GM12891 (cell line): ENCODE data around the gene OLR1. TPM values are rescaled to one million over a fixed set of nuclear protein-coding genes. Genes with fewer than 3 reads are reported as not detected.
"Not testable (repeated sequence)": the region's sequence is repeated elsewhere in the genome, so short reads cannot be mapped to it uniquely, and the experiment has no call there.

ENCODE experiments used
- DNase-seq: peaks from one replicate; pipeline ENCODE4 v3.0.0; 2011; ENCODE audit warnings: low spot score; ENCODE audit not compliant: insufficient read length
- FAIRE-seq: peaks from 2 replicates; lab custom pipeline; 2011; peaks lifted over from hg19 to GRCh38; lab: Jason Lieb, UNC
- PAX5 ChIP-seq: IDR thresholded peaks from 2 replicates; pipeline ENCODE4 v1.6.1; 2011; ENCODE audit warnings: low read length, moderate library complexity, mild to moderate bottlenecking; ENCODE audit not compliant: insufficient read depth, severe bottlenecking
- POLR2A ChIP-seq: IDR thresholded peaks from 2 replicates; pipeline ENCODE4 v1.6.1; 2011; ENCODE audit warnings: low read depth, low read length, control low read depth
- POLR2AphosphoS5 ChIP-seq: IDR thresholded peaks from 2 replicates; pipeline ENCODE4 v1.6.1; 2011; ENCODE audit warnings: low read depth, low read length, control low read depth
- POU2F2 ChIP-seq: IDR thresholded peaks from 2 replicates; pipeline ENCODE4 v1.6.1; 2011; ENCODE audit warnings: low read depth, mild to moderate bottlenecking, control low read depth, low read length, moderate library complexity
- SPI1 ChIP-seq: IDR thresholded peaks from 2 replicates; pipeline ENCODE4 v1.6.1; 2011; ENCODE audit warnings: low read depth, low read length, control low read depth
- TAF1 ChIP-seq: IDR thresholded peaks from 2 replicates; pipeline ENCODE4 v1.6.1; 2011; ENCODE audit warnings: low read depth, low read length, control low read depth
- polyA plus RNA-seq: library from polyadenylated mRNA; unstranded; fragments of >200 nt; gene quantifications from one replicate; pipeline ENCODE4 v1.2.1, GENCODE V29; 2012; ENCODE audit warnings: low read depth, missing spikeins, inconsistent platforms; ENCODE audit not compliant: missing spikeins

Gene OLR1
- not detected for polyA plus RNA-seq

DNA sequence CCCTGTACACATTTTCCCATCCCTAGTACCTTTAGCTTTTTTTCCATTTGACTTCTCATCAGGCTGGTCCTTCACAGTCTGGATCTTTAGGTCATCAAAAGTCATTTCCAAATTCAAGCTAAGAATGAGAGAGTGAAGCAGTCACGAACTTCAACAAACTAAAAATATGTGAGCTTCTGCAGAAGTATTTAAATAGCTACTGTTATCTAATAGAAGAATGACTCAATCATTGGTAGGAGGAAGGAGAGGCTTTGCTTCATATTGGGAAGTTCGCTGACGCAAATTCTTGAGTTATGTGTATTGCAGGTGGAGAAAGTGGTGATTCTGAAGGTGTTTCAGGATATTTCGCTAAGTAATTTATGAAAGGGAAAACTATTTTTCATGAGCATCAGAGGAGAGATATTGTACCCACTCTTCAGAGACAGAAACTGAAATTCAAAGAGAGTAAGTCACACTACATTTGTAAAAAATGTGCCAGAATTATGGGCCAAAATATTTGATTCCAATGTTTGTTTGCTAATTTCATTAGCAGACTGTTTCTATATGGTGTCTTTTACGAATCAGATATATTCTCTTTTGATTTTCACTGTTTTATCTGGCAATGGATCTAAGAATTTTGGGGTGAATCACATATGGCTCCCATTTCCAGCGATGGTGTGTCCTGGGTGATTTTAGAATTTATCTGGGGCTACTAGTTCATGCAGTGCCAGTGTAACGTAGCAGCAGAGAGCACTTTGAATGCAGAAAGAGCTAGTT lies at the start of gene OLR1:
Gene OLR1 (minus strand): TSS at position 160 of the 756 bp plus-strand sequence. CDS start 55 bp downstream, at position 105.
- FAIRE-seq, result no peak
- no peak for DNase-seq
- no peak for TF ChIP-seq TAF1
- no peak for TF ChIP-seq POLR2A
- TF ChIP-seq POU2F2, result no peak
- no peak for TF ChIP-seq PAX5
- no peak for TF ChIP-seq SPI1
- no peak for TF ChIP-seq POLR2AphosphoS5

DNA sequence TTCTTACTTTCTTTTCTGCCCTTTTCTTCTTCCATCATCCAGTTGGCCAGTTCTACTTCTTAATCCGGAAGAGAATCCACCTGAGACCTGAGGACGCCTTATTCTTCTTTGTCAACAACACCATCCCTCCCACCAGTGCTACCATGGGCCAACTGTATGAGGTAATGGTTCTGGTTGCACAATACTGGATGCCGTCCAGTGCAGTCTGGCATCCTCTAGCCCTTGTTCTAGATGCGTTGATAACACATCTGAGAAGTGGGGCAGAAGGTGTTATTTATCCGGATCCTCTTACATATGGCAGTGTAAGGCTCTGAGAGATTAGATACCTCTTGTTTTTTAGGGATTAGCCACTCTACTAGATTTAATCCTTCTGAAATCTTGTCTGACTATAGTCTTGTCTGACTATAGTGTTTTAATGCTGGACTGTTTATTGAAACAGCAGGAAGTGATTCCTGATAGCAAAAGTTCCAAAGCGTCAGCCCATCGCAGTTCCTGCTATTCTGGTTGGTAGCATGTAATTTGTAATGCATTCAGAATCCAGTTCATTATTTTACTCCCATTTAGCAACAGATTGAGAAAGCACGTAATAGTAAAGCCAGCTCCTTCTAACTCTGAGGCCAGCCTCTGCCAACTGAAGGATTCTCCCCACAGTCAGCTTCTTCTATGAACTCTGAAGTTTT lies 48.6 kb upstream of the OLR1 start:
- no peak for FAIRE-seq
- no peak for DNase-seq
- TF ChIP-seq POU2F2, result no peak
- no peak for TF ChIP-seq TAF1
- TF ChIP-seq SPI1, result no peak
- no peak for TF ChIP-seq POLR2A
- no peak for TF ChIP-seq PAX5
- TF ChIP-seq POLR2AphosphoS5, result no peak

DNA sequence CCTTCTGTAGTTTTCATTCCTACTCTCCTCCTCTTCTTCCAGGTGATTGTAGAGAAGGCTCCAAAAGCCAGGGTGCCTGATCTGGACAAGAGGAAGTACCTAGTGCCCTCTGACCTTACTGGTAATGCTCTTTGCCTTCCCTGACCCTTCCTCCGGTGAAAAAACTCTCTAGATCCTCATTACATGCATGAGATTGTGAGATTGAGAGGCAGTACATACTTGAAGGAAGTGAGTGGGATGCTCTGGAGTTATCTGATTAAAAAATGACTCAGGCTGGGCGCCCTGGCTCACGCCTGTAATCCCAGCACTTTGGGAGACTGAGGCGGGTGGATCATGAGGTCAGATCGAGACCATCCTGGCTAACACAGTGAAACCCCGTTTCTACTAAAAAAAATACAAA lies 46.1 kb upstream of the OLR1 start:
- FAIRE-seq (no peak), DNase-seq (no peak)
- TF ChIP-seq PAX5, result no peak
- no peak for TF ChIP-seq POLR2A
- no peak for TF ChIP-seq POU2F2
- no peak for TF ChIP-seq SPI1
- no peak for TF ChIP-seq POLR2AphosphoS5
- no peak for TF ChIP-seq TAF1

DNA sequence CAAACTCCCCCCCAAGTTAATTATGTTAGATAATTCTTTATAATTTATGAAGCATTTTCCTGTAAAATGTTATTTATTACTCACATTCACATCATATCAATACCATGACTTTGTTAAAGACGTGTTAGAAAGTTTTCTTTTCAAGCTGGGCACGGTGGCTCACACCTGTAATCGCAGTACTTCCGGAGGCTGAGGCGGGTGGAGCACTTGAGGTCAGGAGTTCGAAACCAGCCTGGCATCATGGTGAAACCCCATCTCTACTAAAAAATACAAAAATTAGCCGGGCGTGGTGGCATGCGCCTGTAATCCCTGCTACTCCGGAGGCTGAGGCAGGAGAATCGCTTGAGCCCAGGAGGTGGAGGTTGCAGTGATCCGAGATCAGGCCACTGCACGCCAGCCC lies 44.0 kb upstream of the OLR1 start:
- DNase-seq, FAIRE-seq: not testable (repeated sequence)

DNA sequence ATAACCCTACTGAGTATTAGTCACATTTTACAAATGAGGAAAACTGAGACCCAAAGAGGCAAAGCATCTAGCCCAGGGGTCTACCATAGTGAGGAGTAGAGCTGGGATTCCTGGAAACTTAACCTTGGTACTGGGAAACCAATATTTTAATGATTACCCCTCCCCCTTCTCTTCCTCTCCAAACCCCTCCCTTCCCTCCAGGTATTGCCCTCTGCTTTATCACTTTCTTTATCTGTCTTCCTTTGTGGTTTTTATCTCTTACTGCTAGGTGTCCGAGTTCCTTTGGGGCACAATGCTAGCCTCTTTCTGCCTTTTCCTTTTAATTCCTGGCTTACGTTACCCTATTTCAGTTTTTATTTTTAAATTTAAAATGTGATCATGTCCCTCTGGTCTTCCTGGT lies 43.5 kb upstream of the OLR1 start:
- no peak for TF ChIP-seq PAX5
- TF ChIP-seq POU2F2, result no peak
- TF ChIP-seq SPI1, result no peak
- no peak for TF ChIP-seq POLR2A
- no peak for TF ChIP-seq POLR2AphosphoS5
- TF ChIP-seq TAF1, result no peak
- FAIRE-seq, result no peak
- no peak for DNase-seq

DNA sequence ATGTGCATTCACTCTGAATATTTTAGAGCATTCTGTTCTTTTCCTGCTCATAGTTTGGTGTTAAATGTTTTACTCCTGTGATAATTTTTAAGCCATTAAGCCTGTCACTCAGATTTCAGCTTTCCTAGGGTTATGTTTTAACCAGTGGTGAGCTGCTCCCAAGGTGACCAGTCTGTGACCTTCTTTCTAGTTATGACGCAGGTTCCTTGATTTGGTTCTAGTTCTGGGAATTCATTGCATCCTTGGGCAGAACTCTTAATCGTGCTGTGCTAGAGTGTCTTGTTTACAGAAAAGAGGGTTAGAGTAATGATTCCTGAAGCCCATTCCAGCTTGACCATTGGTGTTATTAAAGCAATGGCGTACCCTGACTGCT lies 42.9 kb upstream of the OLR1 start:
- FAIRE-seq (no peak), DNase-seq (no peak)
- TF ChIP-seq SPI1 (no peak), POU2F2 (no peak), TAF1 (no peak), PAX5 (no peak), POLR2A (no peak), POLR2AphosphoS5 (no peak)

DNA sequence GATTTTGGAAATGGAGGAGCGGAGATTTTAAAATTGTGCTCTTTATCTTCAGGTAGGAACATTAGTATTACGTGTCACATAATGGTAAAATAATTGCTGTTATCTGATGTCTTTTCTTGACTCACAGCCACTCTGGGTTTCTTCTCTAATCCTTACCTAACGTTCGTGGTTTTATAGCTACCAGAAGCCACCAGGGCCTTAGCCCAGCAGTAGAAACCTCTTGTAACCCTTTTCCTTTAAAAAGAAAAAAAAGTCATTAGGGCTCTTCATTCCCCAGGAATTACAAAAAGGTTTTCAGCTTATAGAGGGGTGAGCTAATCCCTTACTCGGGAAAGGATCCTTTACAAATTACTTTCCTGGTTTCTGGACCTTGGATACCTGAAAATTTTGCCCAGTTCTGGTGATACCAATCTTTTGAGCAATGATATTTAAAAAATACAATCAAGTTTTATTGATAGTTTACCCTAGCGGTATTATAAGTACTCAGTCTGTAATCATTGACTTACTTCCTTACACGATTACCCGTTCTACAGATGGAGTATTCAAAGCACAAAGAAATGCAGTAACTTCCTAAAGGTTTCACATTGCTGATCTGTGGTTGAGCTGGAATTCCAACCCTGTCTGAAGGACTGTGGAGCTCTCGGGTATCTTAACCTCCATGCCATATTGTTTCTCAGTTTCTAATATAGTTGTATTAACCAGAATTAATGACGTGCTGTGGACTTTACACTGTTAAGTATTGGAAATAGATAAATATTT lies 42.4 kb upstream of the OLR1 start:
- TF ChIP-seq POU2F2 (no peak), PAX5 (no peak), SPI1 (no peak), POLR2AphosphoS5 (no peak), TAF1 (no peak), POLR2A (no peak)
- DNase-seq (no peak), FAIRE-seq (no peak)

DNA sequence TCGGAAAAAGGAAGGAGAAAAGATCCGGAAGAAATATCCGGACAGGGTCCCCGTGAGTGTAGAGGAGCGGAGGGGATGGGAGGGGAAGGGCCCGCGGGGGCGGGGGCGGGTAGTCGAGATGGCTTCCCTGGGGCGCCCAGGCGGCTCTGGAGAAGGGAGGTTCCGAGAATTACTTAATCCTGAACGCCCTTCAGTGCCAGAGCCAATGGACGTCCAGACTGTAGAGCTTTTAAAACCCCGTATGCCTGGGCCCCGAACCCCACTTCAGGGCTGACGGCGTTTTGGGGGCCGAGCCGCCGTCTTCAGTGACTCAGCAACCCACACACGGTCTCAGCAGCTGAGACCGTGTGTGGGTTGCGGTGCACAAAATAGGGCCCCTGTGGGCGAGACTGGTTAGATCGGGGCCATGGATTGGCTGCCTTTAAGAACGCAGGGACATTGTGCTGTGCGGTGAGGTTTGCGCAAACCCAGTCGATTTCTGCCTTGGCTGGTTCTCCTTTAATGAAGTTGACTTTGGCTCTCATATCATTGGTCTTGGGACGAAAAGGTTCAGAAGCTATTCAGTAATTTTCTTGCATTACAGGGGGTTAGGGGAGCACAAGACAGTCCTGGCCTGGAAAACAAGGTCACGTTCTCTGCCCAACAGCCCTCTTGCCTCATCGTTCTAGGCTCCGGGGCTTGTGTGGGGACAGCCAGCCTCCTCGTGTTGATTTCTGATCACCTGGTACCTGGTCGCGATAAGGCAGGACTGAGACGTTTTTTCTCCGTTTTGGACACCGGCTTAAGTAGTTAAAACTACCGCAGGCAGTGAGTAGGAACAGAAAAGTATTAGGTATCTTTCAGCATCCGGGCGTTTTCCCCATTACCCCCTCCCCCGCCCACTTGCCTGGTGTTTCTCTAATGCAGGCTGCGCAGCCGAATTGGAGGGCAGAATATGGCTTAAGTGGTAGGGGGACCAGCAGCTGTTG lies 41.5 kb upstream of the OLR1 start:
- peak; percentile 49 for DNase-seq
- FAIRE-seq, result peak; percentile 57
- no peak for TF ChIP-seq SPI1
- no peak for TF ChIP-seq POU2F2
- TF ChIP-seq POLR2A, result peak; percentile 63; the same call in 1 of the 2 replicates
- TF ChIP-seq POLR2AphosphoS5, result peak; percentile 66; the same call in 1 of the 2 replicates
- no peak for TF ChIP-seq PAX5
- 0 out of 2 replicates have a peak, but pooled peaks have one; percentile 36 for TF ChIP-seq TAF1
